RWPE1 (cell line): ENCODE data around the gene ADCK2.
"Not testable (repeated sequence)": the region's sequence is repeated elsewhere in the genome, so short reads cannot be mapped to it uniquely, and the experiment has no call there.

Experiments used
- CTCF ChIA-PET: fragments of 350-600 bp; sonication (Branson Sonifier 250); formaldehyde crosslinking; extraction: SDS; loops from one replicate; lab custom pipeline; 2021; lab: Yijun Ruan, JAX
- POLR2A ChIA-PET: fragments of 400-600 bp; formaldehyde crosslinking; extraction: SDS; loops from one replicate; lab custom pipeline; 2020; ENCODE audit warnings: antibody characterized with exemption; ENCODE audit not compliant: low non-redundant PET; lab: Yijun Ruan, JAX
- DNase-seq: peaks from one replicate; pipeline ENCODE4 v3.0.0; 2012; ENCODE audit warnings: low spot score
- H3K27ac ChIP-seq: fragments of 450-650 bp; 2 replicates; pipeline ENCODE4 v1.5.1; 2017
- CTCF ChIP-seq: fragments of 450-650 bp; conservative IDR thresholded peaks from 2 replicates; pipeline ENCODE4 v1.5.1; 2017; ENCODE audit warnings: low read depth, mild to moderate bottlenecking

The ADCK2 gene

DNA sequence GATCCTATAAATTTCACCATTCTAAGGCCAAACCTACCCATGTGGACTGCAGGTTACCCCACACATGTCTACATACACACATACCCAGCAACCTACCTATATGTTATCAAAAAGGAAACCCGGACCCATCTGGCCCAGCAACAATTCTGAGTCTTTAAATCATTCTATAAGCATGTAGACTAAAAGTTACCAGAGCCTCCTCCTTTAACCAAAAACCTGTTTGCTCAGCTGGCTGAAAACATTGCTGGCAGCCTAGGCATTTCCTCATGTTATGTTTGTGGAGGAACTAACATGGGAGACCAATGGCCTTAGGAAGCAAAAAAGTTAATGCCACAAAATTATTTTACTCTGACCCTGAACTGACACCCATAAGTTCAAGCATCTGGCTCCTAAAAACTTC, 5.3 kb upstream of the ADCK2 start:
- ChIA-PET POLR2A (no interaction called here), CTCF (interaction anchor here (0.6 kb wide), 1 partner anchor 408 kb away, joined by 3 read pairs; no protein-coding TSS in a partner anchor)
- H3K27ac ChIP-seq, result no peak overlapping the region
- DNase-seq, result no peak
- no peak for TF ChIP-seq CTCF

DNA sequence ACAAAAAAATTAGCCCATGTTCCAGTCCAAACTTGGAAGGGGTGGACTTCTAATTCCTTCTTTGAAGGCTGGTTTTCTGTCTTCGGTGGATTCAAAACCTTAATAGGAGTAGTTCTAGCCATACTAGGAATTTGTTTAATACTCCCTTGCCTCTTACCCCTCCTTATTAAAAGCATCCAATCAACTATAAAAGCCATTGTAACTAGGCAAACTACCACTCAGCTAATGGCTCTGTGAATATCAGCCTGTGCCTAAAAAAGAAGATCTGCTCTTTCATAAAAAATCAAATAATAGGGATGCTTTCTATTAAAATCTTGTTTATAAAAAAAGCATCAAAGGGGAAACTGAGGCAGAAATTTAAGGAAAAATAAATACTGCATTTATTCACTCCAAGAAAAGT, 4.1 kb upstream of the ADCK2 start:
- POLR2A ChIA-PET, result no interaction called here
- CTCF ChIA-PET, result interaction anchor here (0.7 kb wide), 1 partner anchor 93 kb away, joined by 3 read pairs; no protein-coding TSS in a partner anchor
- no peak for DNase-seq
- H3K27ac ChIP-seq, result no peak overlapping the region
- TF ChIP-seq CTCF, result no peak

DNA sequence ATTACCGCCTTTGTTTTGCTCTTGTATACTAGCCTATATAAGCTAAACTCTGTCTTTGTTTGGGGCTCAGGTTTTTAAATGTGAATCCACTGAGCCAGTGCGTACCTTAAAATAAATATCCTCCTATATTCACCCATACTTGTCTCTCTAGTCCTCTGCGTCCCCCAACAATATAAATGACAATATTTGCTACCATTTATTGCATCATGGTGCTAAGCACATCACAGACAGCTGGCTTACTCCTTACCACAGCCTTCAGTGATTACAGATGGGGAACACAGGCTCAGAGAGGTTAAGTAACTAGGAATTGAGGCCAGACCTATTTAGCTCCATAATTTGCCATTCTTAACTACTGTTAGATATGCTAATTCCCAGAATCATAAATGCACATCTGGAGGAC, 3.4 kb upstream of the ADCK2 start:
- no peak for DNase-seq
- no peak overlapping the region for H3K27ac ChIP-seq

DNA sequence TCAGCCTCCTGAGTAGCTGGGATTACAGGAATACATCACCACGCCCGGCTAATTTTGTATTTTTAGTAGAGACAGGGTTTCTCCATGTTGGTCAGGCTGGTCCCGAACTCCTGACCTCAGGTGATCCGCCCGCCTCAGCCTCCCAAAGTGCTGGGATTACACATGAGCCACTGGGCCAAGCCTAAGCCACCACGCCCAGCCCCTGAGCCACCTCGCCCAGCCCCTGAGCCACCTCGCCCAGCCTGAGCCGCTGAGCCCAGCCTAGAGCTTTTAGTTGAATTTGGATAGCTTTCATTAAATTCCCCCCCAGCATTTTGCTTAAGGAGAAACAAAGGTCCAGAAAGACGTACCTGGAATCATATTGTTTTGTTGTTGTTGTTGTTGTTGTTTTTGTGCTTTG, 2.9 kb upstream of the ADCK2 start:
- H3K27ac ChIP-seq, DNase-seq, POLR2A ChIA-PET: not testable (repeated sequence)
- CTCF ChIA-PET, result interaction anchor here (0.7 kb wide), 1 partner anchor 89 kb away, joined by 3 read pairs; no protein-coding TSS in a partner anchor

More for the DNA sequence above, 3.4 kb upstream of the ADCK2 start:
- TF ChIP-seq CTCF, result no peak
- CTCF ChIA-PET, result interaction anchor here (0.5 to 0.7 kb wide), 2 partner anchors 17 to 89 kb away, joined by 3 read pairs; no protein-coding TSS in a partner anchor
- POLR2A ChIA-PET, result no interaction called here

GRCh38 chr7:140670343-140670935, 2.3 kb upstream of the ADCK2 start:
- no peak for TF ChIP-seq CTCF
- ChIA-PET CTCF (no interaction called here), POLR2A (no interaction called here)
- no peak for DNase-seq
- H3K27ac ChIP-seq, result no peak overlapping the region

GRCh38 chr7:140671966-140672365, 779 bp upstream of the ADCK2 start:
- CTCF ChIA-PET, result interaction anchor here (0.6 kb wide), 1 partner anchor 494 kb away, joined by 4 read pairs; no protein-coding TSS in a partner anchor
- DNase-seq, result no peak
- H3K27ac ChIP-seq, result no peak overlapping the region
- POLR2A ChIA-PET, result no interaction called here
- TF ChIP-seq CTCF, result no peak

GRCh38 chr7:140673063-140673773, 473 bp downstream of the ADCK2 start:
- POLR2A ChIA-PET, result no interaction called here

More at GRCh38 chr7:140673063-140673773, 473 bp downstream of the ADCK2 start:
- H3K27ac ChIP-seq, result peak overlapping the region; percentile 67
- CTCF ChIA-PET, result interaction anchor here (0.6 to 0.7 kb wide), 3 partner anchors 12 to 342 kb away, joined by 3 to 8 read pairs (median 3); partner anchors contain the start of gene MRPS33
- peak; percentile 39 for DNase-seq
- TF ChIP-seq CTCF, result no peak
